ENCODE results near the gene USP6. TPM values are rescaled to one million over a fixed set of nuclear protein-coding genes. Genes with fewer than 3 reads are reported as not detected.
"Not testable (repeated sequence)": the region's sequence is repeated elsewhere in the genome, so short reads cannot be mapped to it uniquely, and the experiment has no call there.

The USP6 gene
- total and polyA plus RNA-seq, 2 of the 13 experiments (the other 11 are each of a cell fraction or from before 2014, with no cell fraction given): 0.04 TPM; not detected in 1

GRCh38 chr17:5133311-5133710 lies 17.5 kb downstream of the USP6 start (continued):
- no peak for TF ChIP-seq ZMYM3 (CRISPR knock-in tag; IDR thresholded peaks at IDR 0.05)
- TF ChIP-seq U2AF1 (optimal IDR thresholded peaks at IDR 0.05; ENCODE audit: low read depth, low read length): no peak

- H3K27ac ChIP-seq (ENCODE audit: extremely low read length, insufficient read depth, low read length); intact Hi-C loops (cut with micrococcal nuclease; ENCODE audit: unreplicated experiment); H3K9ac ChIP-seq (ENCODE audit: insufficient read depth, low read depth, low read length); ATAC-seq; H4K20me1 ChIP-seq (ENCODE audit: insufficient read depth, low read length); H3K4me2 ChIP-seq (ENCODE audit: low read depth, low read length); DNase-seq (ENCODE audit: low spot score); in situ Hi-C loops (cut with HindIII; ENCODE audit: extremely low pct_ligation_motif_present, low pct_unique_long_range_greater_than_20kb); H3K4me3 ChIP-seq (replicated peaks in 1 of 3; ENCODE audit: insufficient read depth in 1 of 3, low read depth in 2 of 3, low read length in 3 of 3); H3K9me3 ChIP-seq (ENCODE audit: low read length); CTCF ChIA-PET (ENCODE audit: low intra/inter-chr PET ratio, low total read pairs); FAIRE-seq; BruUV-seq (replicated peaks); H3K79me2 ChIP-seq (ENCODE audit: insufficient read depth, low read length); POLR2A ChIA-PET; H3K36me3 ChIP-seq (replicated peaks in 1 of 2; ENCODE audit: control insufficient read depth in 1 of 2, insufficient read depth in 2 of 2, low read length in 2 of 2); H2AFZ ChIP-seq (ENCODE audit: low read length): not testable (repeated sequence)
- Histone ChIP-seq H3K4me1 (ENCODE audit: insufficient read depth, low read length) (peaks cover 20% of the 10 kb centered on the region), H3K27me3 (ENCODE audit: control insufficient read depth in 1 of 2, insufficient read depth in 2 of 2, low read length in 2 of 2) (peaks cover 2 to 24% of the 10 kb centered on the region in 2 experiments; a peak in 4 of 5 replicates)
- WGBS (ENCODE audit: low lambda C conversion rate): 25% methylated on average over 8 of the region's 8 CpGs
Measured at GRCh38 chr17:5133961-5134360, 18.1 kb downstream of the USP6 start.

GRCh38 chr17:5134571-5134970 lies 18.7 kb downstream of the USP6 start:
- in situ Hi-C loops (cut with HindIII; ENCODE audit: extremely low pct_ligation_motif_present, low pct_unique_long_range_greater_than_20kb); H3K4me3 ChIP-seq (replicated peaks in 1 of 3; ENCODE audit: insufficient read depth in 1 of 3, low read depth in 2 of 3, low read length in 3 of 3); H3K9me3 ChIP-seq (ENCODE audit: low read length); FAIRE-seq; ATAC-seq; H3K9ac ChIP-seq (ENCODE audit: insufficient read depth, low read depth, low read length); H3K27ac ChIP-seq (ENCODE audit: extremely low read length, insufficient read depth, low read length); H4K20me1 ChIP-seq (ENCODE audit: insufficient read depth, low read length); H3K4me2 ChIP-seq (ENCODE audit: low read depth, low read length); POLR2A ChIA-PET; CTCF ChIA-PET (ENCODE audit: low intra/inter-chr PET ratio, low total read pairs); DNase-seq (ENCODE audit: low spot score); BruUV-seq (replicated peaks); H3K79me2 ChIP-seq (ENCODE audit: insufficient read depth, low read length); H2AFZ ChIP-seq (ENCODE audit: low read length); H3K36me3 ChIP-seq (replicated peaks in 1 of 2; ENCODE audit: control insufficient read depth in 1 of 2, insufficient read depth in 2 of 2, low read length in 2 of 2); intact Hi-C loops (cut with micrococcal nuclease; ENCODE audit: unreplicated experiment): not testable (repeated sequence)
- Histone ChIP-seq H3K27me3 (ENCODE audit: control insufficient read depth in 1 of 2, insufficient read depth in 2 of 2, low read length in 2 of 2) (peaks cover 2 to 24% of the 10 kb centered on the region in 2 experiments; a peak in 4 of 5 replicates), H3K4me1 (ENCODE audit: insufficient read depth, low read length) (peaks cover 20% of the 10 kb centered on the region)
- WGBS (ENCODE audit: low lambda C conversion rate): 37% methylated on average over 11 of the region's 11 CpGs

- H3K9me3 ChIP-seq (ENCODE audit: low read length); H2AFZ ChIP-seq (ENCODE audit: low read length); H3K4me2 ChIP-seq (ENCODE audit: low read depth, low read length); H3K9ac ChIP-seq (ENCODE audit: insufficient read depth, low read depth, low read length); intact Hi-C loops (cut with micrococcal nuclease; ENCODE audit: unreplicated experiment); FAIRE-seq; H3K4me3 ChIP-seq (replicated peaks in 1 of 3; ENCODE audit: insufficient read depth in 1 of 3, low read depth in 2 of 3, low read length in 3 of 3); H3K79me2 ChIP-seq (ENCODE audit: insufficient read depth, low read length); ATAC-seq; H3K36me3 ChIP-seq (replicated peaks in 1 of 2; ENCODE audit: control insufficient read depth in 1 of 2, insufficient read depth in 2 of 2, low read length in 2 of 2); CTCF ChIA-PET (ENCODE audit: low intra/inter-chr PET ratio, low total read pairs); BruUV-seq (replicated peaks); in situ Hi-C loops (cut with HindIII; ENCODE audit: extremely low pct_ligation_motif_present, low pct_unique_long_range_greater_than_20kb); DNase-seq (ENCODE audit: low spot score); H3K27ac ChIP-seq (ENCODE audit: extremely low read length, insufficient read depth, low read length); H4K20me1 ChIP-seq (ENCODE audit: insufficient read depth, low read length); POLR2A ChIA-PET: not testable (repeated sequence)
- Histone ChIP-seq H3K27me3 (ENCODE audit: control insufficient read depth in 1 of 2, insufficient read depth in 2 of 2, low read length in 2 of 2) (peaks cover 2 to 22% of the 10 kb centered on the region in 2 experiments; a peak in 4 of 5 replicates), H3K4me1 (ENCODE audit: insufficient read depth, low read length) (peaks cover 20% of the 10 kb centered on the region)
- 39% methylated on average over 4 of the region's 8 CpGs for WGBS (ENCODE audit: low lambda C conversion rate)
Measured at GRCh38 chr17:5135131-5135712, 19.4 kb downstream of the USP6 start.

Measured in HepG2 (cell line).